AML-193 (cell line): ENCODE measurements around the gene POMT1.
A peak's percentile ranks its signal among the peaks of the same experiment; 100 is the strongest.
"Not testable (repeated sequence)": the region's sequence is repeated elsewhere in the genome, so short reads cannot be mapped to it uniquely, and the experiment has no call there.

Experiments used
- DNase-seq, 2 experiments: peaks; one replicate each; lab custom pipeline; 2025; lab: John Stamatoyannopoulos, UW

The POMT1 gene, protein sequence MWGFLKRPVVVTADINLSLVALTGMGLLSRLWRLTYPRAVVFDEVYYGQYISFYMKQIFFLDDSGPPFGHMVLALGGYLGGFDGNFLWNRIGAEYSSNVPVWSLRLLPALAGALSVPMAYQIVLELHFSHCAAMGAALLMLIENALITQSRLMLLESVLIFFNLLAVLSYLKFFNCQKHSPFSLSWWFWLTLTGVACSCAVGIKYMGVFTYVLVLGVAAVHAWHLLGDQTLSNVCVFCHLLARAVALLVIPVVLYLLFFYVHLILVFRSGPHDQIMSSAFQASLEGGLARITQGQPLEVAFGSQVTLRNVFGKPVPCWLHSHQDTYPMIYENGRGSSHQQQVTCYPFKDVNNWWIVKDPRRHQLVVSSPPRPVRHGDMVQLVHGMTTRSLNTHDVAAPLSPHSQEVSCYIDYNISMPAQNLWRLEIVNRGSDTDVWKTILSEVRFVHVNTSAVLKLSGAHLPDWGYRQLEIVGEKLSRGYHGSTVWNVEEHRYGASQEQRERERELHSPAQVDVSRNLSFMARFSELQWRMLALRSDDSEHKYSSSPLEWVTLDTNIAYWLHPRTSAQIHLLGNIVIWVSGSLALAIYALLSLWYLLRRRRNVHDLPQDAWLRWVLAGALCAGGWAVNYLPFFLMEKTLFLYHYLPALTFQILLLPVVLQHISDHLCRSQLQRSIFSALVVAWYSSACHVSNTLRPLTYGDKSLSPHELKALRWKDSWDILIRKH

DNA sequence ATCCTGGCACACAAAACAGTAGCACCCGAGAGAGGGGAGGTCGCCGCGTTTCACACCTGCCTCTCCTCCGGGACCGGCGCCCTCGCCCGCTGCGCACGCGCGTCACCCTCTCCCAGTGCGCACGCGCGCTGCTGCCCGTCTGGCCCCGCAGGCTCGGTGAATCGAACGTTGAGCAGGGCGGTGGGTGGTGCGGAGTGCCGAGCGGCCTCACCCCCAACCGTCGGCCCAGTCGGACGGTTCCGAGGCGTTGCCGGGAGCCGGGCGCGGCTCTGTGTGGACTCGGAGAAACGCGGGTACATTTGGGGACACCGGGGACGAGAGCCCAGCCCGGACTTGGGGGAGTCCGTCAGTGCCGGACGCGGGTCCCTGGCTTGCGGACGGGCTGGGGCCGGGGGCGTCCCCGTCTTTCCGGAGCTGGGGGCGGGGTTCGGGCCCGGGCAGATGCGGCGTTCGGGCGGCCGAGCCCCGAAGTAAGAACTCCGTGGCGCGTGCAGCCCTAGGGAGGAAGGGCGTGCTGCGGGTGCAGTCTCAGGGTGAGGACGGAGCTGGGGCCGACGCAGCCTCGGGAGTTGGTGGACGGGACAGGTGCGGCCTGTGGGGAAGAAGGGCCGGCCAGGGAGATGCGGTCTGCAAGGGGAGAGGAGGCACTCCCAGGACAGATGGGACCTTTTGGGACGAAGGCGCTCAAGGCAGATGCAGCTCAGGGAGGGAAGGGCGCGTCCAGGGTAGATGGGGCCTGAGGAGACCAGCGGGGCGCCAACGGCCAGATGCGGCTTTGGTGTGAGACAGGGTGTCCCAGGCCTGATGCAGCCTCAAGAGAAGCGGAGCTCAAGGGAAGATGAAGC is at the start of gene POMT1:
TSS of gene POMT1 (plus strand) at position 138 of the 845 bp plus-strand sequence. CDS start 1,301 bp downstream, outside the sequence.
- DNase-seq: peak; percentile 73 to 75

DNA sequence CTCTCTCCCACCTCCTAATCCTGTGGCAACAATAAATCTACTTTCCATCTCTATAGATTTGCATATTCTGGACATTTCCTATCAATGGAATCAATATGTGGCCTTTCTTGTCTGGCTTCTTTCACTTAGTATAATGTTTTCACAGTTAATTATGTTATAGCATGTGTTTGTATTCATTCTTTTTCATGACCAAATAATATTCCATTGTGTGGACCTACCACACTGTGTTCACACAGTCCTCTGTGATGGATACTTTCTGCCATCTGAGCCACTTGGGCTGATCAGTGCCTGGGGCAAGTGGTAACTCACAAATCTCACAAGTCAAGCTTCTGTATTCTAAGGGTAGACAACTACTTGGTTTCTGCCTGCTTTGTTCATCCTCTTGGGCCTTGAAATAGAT is 48.7 kb upstream of the POMT1 start:
- no peak for DNase-seq

DNA sequence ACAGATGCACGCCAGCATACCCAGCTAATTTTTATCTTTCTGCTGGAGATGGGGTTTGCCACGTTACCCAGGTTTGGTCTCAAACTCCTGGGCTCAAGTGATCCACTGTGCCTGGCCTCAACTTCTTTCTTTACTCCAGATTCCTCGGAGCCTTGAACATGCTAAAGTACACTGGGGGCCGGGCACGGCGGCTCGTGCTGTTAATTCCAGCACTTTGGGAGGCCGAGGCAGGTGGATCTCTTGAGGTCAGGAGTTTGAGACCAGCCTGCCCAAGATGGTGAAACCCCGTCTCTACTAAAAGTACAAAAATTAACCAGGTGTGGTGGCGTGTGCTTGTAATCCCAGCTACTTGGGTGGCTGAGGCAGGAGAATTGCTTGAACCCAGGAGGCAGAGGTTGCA is 47.1 kb upstream of the POMT1 start:
- DNase-seq: not testable (repeated sequence)

DNA sequence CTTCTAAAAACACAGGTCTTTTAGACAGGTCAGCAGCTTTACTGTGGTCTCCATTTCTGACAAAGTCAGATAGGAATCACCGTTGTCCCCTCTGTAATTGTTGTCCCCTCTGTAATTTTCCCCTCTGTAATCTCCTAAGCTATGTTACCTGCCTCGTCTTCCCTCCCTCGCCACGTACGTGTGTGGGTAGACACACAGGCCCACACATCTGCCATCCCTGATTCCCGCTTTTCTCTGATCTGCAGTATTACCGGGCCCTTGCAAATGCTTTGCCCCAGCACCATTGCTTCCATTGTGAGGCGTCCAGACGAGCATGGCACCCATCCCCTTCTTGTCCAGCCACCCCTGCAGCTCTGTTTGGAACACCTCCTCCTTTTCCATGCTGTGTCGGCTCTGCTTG is 45.0 kb upstream of the POMT1 start:
- no peak for DNase-seq

DNA sequence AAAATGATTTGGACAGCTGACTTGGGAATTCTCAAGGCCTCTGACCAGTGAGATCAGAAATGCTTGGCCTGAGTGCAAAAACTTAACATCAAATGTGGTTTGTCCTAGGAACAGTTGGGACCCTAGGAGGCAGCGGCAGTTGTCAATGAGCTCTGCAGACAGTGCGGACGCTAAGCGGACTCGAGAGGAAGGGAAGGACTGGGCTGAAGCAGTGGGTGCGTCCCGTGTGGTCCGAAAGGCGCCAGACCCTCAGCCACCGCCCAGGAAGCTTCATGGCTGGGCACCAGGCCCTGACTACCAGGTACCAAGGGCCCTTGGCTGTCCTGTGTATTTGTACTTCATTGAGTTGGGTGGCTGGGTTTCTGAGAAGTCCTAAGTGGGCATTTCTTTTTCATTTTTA is 43.7 kb upstream of the POMT1 start:
- no peak for DNase-seq

DNA sequence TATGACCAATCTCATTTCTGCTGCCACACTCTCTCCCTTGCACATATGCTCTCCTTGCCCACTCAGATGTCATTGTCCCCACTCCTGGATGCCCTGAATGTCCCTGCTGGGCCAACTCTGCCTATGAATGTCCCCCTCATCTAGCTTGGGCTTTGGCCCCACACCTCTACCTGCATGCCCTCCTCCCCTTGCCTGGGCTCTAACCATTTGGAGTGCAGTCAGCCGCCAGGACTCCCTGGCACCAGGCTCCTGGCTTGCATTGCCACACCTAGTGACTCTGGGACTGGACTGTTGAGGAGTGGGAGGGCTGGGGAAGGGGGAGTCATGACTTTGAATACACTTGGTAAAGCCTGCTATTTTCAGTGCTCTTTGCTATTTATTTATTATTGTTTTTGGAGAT is 41.6 kb upstream of the POMT1 start:
- no peak for DNase-seq

DNA sequence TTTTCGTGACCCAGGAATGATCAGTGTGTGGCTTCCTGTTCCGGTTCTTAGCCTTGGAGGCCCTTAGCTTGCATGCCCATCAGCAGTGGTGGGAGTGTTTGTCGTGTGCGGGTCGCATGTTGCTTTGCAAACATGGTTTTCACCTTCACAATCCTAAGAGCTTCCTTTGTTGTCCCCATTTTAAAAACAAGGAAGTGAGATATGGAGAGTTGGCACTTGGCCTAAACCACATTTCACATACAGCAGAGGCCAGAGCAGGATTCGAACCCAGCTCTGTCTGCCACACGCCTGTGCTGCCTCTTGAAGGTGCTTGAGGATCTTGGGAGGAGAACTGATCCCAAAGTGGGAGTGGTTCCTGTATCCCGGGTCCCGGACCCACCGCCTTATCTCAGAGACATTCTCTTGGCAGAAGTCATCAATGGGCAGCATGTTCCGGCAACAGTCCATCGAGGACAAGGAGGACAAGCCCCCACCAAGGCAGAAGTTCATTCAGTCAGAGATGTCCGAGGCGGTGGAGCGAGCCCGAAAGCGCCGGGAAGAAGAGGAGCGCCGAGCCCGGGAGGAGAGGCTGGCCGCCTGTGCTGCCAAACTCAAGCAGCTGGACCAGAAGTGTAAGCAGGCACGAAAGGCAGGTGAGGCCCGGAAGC is 38.2 kb upstream of the POMT1 start:
- DNase-seq: no peak

DNA sequence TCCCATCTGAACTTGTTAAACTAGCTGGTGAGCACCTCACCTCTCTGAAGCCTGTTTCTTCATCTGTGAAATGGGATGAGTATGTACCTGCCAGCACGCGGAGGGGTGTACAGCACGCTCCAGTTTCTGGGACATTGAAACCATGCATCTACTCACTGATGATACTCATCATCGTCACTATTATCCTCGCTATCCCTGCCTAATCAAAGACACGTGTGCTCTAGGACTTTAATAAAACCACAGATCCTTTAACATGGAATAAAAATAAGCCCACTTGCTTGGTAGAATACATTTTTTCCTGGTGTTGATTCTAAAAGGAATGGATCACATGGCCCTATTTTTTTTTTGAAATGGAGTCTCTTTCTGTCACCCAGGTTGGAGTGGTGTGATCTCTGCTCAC is 37.3 kb upstream of the POMT1 start:
- DNase-seq: no peak

DNA sequence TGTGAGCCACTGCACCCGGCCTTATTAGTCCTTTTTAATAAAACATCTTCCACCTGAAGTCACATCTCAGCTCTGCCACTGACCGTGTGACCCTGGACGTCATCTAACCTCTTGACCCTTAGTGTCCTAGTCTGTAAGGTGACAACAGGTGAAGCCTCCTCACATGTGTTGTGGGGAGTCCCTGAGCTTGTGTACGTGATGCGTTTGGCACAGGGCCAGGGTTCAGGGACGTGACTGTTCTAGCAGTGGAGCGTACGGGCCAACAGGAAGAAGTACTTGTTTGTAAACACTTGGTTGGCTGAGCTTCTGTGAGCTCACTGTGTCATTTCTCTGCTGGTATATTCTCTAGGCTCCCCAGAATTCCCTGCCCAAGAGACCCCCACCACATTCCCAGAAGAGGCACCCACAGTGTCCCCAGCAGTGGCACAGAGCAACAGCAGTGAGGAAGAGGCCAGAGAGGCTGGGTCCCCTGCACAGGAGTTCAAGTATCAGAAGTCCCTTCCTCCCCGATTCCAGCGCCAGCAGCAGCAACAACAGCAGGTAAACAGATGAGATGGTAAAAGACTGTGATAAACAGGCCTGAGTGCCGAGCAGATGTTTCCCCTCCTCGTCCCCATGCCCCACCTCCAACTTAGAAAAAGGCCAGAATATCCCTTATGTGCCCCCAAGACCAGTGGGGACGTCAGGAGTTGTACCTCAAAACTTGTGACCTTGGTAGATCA is 35.3 kb upstream of the POMT1 start:
- DNase-seq: no peak

DNA sequence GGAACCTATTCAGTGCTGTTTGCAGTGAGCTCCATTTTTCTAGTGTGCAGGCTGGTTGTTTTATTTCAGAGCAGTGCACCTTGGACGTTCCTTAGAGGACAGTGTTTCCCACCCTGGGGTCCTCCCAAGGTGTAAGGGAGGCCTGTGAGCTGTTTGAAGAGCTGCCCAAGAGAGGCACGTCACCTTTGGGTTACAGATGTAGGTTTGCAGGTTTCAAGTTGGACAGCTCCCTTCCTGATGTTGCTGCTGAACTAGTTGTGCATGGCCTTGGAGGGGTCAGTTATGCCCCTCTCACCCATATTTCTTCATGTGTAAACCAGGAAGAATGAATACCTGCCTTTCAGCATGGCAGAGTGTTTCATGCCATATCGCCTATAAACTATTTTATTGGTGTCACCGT is 34.7 kb upstream of the POMT1 start:
- no peak for DNase-seq

DNA sequence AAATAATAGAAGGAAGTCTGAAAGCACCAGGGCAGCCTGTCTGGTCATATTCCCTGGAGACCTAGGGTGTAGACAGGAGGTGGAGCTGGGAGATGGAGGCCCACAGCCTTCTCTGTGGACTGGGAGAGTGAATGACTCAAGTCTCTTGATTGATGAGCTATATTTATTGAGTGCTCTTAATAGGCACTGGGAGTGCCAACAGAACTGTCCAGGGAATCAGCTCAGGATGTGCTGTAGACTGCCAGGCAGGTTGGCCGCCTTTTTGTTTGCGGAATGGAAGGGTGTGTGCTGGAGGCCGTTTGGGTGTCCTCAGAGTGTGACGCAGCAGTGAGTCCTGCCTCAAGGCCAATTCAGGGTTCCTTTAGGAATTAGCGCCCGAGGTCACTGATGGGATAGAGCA is 33.4 kb upstream of the POMT1 start:
- no peak for DNase-seq

DNA sequence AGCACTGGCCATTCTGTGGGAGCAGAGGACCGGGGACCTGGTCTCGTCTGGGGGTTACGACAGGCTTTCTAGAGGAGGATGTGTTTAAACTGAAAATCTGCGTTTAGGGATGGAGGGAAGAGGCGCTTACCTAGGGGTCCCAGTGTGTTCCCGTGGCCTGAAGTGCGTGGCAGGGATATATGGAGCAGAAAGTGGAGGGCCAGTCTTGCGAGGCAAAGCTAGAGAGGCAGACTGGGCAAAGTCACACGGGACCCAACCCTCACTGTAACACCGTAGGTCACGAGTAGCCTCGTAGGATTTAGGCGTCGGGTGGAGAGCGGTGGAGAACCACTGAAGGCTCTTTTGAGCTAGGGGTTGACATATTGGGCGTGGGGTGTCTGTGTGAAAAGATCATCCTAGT is 32.8 kb upstream of the POMT1 start:
- DNase-seq: no peak

DNA sequence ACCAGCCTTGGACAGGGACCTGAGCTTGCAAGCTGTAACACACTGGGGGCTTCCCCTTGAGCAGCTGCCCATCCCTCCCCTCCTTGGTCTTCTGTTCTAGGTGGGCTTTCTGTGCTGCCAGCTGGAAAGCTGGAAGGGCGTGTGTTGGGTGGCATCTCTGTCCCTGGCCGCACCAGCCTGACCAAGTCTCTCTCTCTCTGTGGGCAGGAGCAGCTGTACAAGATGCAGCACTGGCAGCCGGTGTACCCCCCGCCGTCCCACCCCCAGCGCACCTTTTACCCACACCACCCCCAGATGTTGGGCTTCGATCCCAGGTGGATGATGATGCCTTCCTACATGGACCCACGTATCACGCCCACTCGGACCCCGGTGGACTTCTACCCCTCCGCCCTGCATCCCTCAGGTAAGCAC is 32.1 kb upstream of the POMT1 start:
- DNase-seq: no peak

DNA sequence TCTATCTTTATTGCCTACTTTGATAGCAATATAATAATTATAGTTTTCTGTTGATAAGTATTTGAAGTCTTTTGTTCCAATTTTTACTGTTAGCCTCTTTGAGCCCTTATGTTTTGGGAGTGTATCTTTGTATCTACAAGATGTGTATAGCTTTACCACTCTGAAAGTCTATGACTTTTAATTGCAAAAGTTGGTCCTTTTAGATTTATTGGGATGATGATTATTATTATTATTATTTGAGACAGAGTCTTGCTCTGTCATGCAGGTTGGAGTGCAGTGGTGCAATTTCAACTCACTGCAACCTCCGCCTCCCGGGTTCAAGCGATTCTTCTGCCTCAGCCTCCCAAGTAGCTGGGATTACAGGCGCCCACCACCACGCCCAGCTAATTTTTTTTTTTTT is 30.6 kb upstream of the POMT1 start:
- not testable (repeated sequence) for DNase-seq

DNA sequence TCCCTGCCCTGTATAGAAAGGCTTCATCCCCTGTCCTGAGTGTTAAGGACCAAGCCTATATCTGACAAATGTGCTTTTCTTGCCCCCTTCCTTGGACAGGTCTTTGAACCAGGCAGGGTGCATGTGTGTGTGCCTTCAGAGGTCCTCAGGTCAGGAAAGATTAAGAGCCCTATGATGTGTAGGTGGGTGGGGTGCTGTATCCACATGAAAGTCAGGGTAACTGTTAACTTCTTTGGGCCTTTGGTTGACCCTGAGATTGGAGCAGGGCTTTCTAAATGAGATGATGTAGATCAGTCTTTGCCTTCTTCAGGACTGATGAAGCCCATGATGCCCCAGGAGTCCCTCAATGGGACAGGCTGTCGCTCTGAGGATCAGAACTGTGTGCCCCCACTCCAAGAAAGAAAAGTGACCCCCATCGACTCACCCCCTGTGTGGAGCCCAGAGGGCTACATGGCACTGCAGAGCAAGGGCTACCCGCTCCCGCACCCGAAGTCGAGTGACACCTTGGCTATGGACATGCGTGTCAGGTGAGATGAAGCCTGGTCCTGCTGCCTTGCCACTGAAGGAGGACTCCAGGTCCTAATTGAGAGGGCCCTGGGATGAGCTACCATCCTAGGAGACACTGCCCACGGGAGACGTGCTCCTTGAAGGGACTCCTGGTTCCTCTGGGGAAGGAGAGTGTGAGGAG is 29.4 kb upstream of the POMT1 start:
- DNase-seq: no peak

DNA sequence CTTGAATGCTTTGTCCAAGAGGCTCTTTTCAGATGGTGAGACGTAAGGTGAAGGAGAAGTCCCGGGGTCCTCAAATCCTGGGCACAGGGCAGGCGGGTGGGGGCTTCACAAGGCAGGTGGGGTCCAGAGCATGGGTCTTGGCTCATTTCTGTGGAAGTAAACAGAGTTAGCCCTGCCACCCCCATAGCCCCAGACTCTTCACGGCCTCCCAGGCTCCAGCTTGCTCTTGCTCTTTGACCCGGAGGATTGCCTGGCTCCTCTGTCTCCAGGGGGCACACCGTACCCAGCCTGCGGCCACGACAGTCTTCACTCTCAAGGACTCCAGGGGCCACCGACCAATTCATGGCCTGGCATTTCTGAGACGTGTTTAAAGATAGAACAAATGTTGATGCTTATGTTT is 28.8 kb upstream of the POMT1 start:
- no peak for DNase-seq

DNA sequence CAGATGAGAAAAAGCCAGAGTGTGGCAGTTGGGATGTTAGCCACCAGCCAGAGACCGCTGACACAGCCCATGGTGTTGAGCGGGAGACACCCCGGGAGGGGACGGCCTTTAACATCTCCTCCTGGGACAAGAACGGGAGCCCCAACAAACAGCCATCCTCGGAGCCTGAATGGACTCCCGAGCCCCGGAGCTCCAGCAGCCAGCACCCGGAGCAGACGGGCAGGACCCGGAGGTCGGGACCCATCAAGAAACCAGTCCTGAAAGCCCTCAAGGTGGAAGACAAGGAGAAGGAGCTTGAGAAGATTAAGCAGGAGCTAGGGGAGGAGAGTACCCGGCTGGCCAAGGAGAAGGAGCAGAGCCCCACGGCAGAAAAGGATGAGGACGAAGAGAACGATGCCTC is 28.0 kb upstream of the POMT1 start:
- DNase-seq: no peak

DNA sequence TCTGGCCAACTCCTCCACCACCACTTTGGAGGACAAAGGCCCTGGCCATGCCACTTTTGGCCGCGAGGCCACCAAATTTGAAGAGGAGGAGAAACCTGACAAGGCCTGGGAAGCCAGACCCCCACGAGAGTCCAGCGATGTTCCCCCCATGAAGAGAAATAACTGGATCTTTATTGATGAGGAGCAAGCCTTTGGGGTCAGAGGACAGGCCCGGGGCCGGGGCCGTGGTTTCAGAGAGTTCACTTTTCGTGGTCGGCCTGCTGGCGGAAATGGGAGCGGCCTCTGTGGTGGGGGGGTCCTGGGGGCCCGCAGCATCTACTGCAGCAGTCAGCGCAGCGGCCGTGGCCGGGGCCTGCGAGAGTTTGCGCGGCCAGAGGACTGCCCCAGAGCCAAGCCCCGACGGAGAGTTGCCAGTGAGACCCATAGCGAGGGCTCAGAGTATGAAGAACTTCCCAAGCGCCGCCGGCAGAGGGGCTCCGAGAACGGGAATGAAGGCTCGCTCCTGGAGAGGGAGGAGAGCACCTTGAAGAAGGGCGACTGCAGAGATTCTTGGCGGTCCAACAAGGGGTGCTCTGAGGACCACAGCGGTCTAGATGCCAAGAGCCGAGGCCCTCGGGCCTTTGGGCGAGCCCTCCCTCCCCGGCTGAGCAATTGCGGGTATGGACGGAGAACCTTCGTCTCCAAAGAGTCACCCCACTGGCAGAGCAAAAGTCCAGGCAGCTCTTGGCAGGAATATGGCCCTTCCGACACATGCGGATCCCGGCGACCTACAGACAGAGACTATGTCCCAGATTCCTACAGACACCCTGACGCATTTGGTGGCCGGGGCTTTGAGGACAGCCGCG is 27.4 kb upstream of the POMT1 start:
- DNase-seq: no peak

DNA sequence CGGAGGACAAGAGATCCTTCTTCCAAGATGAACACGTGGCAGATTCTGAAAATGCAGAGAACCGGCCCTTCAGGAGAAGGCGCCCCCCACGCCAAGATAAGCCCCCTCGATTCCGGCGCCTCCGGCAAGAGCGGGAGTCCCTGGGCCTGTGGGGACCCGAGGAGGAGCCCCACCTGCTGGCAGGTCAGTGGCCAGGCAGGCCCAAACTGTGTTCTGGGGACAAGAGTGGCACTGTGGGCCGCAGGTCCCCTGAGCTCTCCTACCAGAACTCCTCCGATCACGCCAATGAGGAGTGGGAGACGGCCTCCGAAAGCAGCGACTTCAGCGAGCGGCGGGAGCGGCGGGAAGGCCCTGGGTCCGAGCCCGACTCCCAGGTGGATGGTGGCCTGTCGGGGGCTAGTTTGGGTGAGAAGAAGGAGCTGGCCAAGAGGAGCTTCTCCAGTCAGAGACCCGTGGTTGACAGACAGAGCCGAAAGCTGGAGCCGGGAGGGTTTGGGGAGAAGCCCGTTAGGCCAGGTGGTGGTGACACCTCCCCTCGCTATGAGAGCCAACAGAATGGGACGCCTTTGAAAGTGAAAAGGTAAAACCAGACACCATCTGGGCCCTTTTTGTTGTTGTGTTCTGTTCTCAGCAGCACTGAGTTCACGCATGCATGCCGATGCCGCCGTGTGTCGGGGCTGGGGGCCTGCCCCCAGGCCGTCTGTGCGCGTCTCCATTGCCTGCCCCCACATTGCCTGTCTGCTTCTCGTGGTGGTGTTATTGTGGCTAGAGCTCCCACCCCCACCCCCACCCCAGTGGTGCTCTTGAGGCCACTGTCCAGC is 26.6 kb upstream of the POMT1 start:
- DNase-seq: no peak
